ENCODE results near the gene ENTR1. TPM values are rescaled to one million over a fixed set of nuclear protein-coding genes. Genes with fewer than 3 reads are reported as not detected.

Gene ENTR1
- polyA plus RNA-seq, 1 donor = 31.5 TPM

- no peak for DNase-seq
These were observed 14.8 kb downstream of the ENTR1 start for GRCh38 chr9:136395345-136396218.

DNA sequence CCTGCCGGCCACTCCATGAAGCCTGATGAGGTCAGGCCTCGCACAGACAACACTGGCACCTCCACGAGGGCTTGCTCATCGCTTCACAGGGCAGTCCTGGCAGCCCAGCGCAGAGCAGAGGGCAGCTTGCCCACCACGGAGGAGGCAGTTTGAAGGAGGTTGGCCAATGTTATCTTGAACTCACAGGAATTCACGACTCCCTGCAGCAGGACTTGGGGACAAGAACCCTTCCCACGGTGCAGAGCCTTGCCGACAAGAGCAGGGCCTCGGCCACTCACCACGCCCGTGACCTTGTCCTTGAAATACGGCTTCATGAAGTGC is 15.4 kb downstream of the ENTR1 start:
- DNase-seq = no peak

- no peak for DNase-seq
These were observed 15.9 kb downstream of the ENTR1 start for GRCh38 chr9:136394312-136395019.

DNA sequence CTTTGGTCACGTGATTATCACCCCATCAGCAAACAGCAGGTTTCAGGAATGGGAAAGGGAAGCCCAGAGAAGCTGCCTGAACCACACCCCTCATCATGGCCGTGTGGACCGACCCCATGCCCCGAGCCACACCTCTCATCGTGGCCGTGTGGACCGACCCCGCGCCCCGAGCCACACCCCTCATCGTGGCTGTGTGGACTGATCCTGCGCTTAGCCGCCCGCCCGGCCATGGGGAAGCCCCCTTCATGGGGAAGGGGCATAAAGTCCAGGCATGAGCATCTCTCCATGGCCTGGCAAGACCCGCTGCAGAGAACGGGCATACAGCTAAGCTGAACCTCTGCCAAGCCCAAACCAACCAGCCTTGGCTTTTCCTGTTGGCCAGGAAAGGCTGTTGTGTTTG is 16.9 kb downstream of the ENTR1 start:
- no peak for DNase-seq

DNA sequence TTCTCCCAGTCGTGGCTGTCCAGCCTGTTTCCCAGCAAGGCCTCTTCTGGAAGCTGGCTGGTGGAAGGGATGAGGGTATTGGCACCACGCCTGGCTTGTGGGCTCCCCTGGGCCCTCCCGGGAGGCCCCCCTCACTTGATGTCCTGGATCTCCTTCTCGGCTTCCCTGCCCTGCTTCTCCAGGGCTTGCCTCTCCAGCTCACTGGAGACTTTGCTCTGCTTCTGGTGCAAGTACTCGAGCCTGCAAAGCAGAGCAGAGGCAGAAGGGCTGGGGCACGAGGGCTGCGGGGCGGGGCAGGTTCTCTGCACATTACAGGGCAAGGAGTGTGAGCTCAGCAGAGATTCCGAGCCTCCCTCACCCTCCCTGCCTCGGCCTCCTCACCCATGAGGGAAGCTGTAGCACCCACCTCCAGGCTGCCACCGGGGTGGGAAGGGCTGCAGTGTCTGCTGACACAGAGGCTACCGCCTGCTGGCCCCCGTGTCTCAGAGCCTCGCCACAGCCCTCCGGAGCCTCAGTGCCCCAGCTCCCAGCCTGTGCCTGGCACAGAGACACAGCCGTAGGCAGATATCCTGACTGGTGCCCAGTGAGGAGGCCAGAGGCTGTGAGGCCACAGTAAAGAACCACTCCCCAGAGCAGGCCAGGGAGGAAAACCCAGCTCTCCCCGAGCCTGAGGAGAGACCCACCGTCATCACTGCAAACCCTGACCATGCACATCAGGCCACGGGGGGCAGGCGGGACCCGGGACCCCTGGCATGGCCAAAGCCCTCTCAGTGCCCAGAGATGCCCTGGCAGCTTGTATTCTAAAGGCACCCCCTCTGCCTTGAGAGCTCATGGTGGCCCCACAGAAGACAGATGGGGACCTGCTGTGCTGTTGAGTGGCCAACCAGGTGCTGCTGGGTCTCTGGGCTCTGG is 17.6 kb downstream of the ENTR1 start:
- no peak for DNase-seq

DNA sequence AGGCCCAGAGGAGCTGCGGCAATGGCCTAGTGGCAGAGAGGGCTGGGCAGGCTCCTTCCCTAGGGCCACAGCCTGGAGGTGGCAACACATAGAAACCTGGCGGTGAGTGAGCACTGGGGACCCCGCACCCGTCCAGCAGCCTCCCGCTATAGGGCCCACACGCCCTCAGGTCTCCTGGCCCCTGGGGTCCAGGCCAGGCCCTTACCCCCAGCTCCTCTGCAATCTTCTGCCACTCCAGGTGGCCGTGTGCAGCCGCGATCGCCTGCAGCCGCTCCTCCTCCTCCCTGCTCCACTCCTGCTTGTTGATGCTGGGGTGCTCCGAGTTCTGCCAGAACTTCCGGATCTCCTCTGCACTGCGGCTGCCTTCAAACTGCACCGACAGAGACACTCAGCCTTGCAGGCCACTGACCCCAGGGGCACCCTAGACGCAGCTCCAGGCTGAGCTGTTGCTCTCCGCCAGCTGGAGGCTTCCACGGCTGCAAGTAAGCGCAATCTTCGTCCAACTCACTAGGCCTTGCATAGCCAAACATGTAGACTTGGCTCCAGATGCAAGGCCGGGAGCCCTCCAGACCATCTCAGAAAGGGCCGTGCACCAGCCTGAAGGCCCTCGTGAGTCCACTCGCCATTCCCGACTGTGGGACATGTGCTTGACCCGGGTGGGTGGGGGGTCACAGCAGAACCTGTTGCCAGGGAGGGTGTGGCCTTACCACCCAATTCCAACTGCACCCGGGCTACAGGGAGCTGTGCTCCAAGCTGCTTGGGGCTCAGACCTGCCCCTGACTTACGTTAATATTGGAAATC is 18.5 kb downstream of the ENTR1 start:
- DNase-seq = no peak

DNA sequence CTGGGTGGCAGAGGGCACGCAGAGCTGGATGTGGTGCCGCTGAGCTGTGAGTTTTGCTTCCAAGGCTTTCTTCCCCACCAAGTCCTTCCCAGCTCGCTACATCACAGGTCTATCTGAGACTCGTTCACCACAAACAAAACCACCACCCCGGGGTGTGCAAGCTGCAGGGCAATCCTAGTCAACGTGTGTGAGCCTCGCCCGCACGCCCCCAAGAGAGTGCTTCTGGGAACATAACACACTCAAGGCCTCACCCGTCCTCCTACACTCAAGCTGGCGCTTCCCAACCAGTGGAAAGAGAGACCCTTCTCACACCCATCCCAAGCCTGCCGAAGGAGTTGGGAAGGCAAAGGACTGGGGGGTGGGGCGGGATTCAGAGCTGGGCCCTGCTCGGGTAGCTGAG is 21.0 kb downstream of the ENTR1 start:
- no peak for DNase-seq

- DNase-seq = no peak
These were observed 23.2 kb downstream of the ENTR1 start for GRCh38 chr9:136387217-136387616.

- DNase-seq = no peak
These were observed 24.4 kb downstream of the ENTR1 start for GRCh38 chr9:136386018-136386417.

GRCh38 chr9:136385015-136385414 is 25.4 kb downstream of the ENTR1 start:
- DNase-seq = no peak

GRCh38 chr9:136383436-136383835 is 27.0 kb downstream of the ENTR1 start:
- no peak for DNase-seq

DNA sequence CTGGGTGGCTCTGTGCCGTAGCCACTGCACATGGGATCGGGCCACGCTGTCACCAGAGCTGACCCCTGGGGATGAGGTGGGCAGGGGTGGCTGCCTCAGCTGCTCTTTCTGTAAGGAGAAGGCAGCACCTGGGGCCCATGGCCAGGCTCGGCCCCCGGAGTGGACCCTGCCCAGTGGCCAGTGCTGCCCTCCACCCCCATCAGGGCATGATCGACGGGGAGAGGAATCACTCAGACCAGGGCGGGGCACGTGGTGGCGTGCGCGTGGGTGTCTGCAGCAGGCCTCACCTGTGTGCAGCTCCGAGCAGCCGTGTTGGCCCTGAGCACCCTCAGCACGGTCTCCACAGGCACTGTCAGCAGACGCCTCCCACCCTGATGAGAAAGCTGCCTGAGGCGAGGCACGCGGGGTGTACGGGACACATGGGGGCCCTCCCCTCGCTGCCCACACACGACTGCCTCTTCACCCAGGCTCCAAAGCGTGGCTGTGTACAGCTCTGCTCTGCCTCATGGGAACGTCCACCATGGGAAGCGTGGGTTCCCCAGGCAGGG is 28.4 kb downstream of the ENTR1 start:
- no peak for DNase-seq

DNA sequence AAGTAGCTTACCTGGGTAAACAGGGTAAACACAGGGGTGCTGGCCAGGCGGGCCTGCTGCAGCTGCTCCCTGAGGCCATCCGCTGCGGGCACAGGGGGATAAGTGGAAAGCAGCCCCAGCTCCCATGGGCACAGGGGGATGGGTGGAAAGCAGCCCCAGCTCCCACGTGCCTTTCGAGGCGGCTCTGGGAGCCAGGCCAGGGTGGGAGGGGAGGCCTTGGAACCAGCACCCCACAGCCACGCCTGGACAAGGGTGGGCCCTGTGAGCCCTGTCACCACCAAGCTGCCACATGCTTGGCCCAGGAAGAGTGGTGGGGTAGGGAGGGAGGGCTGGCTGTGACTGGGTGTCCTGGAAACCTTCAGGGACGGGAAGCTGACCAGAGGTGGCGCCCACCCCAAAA is 29.1 kb downstream of the ENTR1 start:
- DNase-seq = no peak

DNA sequence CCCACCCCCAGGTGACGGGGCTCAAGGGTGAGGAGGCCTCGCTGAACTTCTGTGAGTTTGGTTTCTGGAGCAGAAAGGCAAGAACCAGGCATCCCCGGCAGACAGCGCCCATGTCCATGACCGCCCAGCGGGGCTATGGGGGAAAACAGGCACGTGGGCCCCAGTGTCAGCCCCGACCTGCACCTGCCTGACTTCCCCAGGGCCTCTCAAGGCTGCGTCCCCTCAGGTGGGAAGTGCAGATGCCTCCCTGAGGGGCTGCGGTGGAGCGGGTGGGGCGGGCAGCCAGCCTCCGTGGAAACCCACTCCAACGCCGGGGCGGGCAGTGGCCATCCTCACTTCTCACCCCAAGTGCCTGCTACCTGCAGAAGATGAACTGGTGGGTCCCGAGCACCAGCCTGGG is 30.0 kb downstream of the ENTR1 start:
- no peak for DNase-seq

DNA sequence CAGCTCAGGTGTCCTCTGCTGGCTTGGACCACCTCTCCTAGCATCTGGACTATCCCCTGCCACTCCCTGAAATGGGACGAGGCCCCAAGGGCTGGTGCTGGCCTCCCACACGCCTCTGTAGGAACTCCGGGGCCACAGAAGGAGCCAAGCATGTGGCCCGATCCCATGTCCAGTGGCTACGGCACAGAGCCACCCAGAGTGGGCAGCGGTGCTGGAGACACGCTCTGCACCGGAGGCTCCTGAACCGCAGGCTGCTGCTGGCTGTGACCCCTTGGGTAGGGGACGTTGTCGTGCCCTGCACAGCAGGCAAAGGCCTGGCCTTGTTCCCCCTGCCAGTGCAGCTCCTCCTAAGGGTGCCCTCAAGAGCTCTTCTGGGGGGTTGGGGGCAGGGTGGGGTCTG is 30.5 kb downstream of the ENTR1 start:
- DNase-seq = no peak

- DNase-seq = no peak
These were observed 31.0 kb downstream of the ENTR1 start for GRCh38 chr9:136379401-136379800.

- no peak for DNase-seq
These were observed 31.5 kb downstream of the ENTR1 start for GRCh38 chr9:136379003-136379287.

DNA sequence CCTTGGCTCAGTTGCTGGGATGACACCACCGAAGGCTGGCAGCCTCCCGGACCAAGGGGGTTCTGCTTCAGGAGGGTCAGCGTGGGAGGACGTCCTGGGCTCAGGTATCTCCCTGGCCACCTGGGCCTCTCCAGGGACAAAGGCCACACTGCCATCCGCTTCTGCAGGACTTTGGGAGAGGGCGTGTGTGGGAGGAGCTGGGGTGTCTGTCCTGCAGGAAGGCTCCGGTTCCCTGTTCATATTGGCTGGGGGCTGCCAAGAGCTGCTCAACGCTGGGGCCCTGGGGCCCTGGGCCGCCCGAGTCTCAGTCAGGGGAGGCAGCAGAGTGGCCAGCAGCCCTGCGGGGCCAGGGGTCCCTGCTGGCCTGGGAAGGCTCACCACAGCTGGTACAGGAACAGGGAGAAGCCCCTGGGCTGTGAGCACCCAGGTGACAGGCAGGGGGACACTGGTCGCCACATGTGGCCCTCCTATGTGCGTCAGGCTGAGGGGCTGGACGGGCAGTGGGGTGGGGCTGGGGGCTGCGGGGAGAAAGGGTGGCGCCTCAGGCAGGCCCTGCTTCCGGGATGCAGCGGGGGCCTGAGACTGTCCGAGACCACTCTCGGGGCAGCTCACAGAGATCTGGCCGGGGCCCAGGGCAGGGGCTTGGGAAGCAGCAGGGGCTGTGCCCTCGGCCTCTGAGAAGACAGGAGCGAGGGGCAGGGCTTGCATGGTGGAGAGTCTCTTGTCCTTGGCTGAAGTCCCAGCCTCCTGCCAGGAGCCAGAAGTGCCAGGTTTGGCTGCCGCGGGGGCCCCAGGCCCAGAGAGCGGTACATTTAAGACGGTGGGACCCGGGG is 32.0 kb downstream of the ENTR1 start:
- DNase-seq = no peak

GRCh38 chr9:136377341-136378169 is 32.9 kb downstream of the ENTR1 start:
- DNase-seq = no peak

DNA sequence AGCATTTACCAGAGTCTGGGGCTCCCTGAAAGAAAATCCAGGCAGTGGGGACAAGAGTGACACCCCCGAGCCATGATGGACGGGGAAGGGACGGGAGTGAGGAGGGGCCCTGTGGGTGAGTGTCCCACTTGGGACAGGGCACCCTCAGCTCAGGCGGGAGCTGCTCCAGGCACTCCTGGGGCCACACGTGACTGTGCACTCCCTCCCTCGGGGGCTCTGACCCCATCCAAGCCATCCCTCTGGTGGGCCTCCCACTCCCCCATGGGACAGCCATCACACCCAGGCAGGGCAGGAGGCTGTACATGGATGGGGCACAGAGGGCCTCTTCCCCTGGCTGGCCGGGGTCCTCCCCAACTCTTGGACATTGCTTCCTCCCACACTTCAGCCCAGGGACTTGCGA is 34.0 kb downstream of the ENTR1 start:
- DNase-seq = no peak

Measured in hindlimb muscle (tissue), 1 donor.